HG03196 (cell line): ENCODE measurements around the gene CHPF2.
A peak's percentile ranks its signal among the peaks of the same experiment; 100 is the strongest.

Experiments
- ATAC-seq: cut with Tn5 transposase; IDR thresholded peaks from one replicate; pipeline ENCODE4 v1.9.1; 2021; ENCODE audit not compliant: unreplicated experiment

The CHPF2 gene

DNA sequence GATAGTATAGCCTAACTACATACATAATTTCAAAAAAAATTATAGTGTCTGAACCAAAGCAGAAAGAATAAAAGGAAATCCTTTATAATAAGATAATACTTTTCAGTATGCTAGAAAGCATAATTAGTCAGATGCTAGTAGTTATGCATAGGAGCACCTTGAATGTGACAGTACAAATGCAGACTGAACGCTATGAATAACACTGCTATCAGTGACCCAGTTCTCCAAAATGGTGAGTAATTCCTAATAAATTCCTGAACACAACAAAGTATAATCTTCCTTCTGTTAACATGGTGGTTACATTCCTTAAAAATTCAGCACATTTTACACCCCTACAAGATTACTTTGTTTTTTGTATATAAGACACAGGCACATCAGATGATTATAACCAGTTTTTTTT lies 1.2 kb upstream of the CHPF2 start:
- ATAC-seq, result no peak

GRCh38 chr7:151232917-151233701 lies 826 bp downstream of the CHPF2 start:
- peak; percentile 38 for ATAC-seq

DNA sequence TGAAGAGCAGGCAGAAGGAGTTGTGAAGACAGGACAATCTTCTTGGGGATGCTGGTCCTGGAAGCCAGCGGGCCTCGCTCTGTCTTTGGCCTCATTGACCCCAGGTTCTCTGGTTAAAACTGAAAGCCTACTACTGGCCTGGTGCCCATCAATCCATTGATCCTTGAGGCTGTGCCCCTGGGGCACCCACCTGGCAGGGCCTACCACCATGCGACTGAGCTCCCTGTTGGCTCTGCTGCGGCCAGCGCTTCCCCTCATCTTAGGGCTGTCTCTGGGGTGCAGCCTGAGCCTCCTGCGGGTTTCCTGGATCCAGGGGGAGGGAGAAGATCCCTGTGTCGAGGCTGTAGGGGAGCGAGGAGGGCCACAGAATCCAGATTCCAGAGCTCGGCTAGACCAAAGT lies 1.5 kb downstream of the CHPF2 start:
- no peak for ATAC-seq

GRCh38 chr7:151235091-151235787 lies 3.0 kb downstream of the CHPF2 start:
- no peak for ATAC-seq

GRCh38 chr7:151236406-151236805 lies 4.1 kb downstream of the CHPF2 start:
- no peak for ATAC-seq

- ATAC-seq, result no peak
Observed at GRCh38 chr7:151237244-151238189, 5.2 kb downstream of the CHPF2 start.

GRCh38 chr7:151238190-151238810 lies 6.0 kb downstream of the CHPF2 start:
- ATAC-seq, result no peak

DNA sequence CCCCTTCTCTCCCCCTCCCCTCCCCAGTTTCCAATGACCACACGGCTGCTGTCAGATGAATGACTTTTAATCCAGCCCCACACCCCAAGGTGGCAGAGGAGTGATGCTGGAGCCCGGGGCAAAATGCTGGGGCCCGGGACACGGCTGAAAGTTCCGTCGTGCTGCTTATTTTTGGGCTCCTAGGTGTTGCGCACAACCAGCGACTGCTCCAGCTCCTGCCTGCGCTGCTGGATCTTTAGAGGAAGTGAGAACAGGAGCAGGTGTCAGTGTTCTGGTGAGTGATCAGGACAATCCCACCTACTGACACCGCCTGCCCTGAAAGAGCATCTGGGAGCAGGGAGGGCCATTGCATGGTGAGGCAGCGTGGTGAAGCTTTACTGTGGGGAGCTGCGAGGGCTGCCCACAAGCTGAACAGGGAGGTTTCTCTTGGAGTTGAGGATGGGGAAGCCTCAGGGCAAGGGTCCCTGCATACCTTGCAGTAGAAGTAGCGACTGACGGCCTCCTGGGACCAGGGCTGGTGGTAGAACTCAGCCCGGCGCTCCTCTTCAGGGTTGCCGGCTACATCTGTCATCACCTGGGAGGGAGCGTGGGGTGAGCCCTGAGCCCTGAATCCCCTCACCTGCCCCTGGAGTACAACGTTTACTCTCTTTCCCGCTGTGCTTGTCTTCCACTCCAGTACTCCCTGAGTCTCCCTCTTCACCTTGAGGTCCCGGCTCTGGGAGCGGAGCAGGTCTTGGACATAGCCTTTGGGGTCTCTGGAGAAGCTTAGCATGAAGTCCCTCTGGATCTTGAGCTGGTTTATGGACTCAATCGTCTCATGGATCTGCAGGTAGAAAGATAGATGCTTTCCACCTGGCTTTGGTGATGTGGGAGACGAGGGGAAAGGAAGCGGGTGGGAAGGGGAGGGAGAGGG lies 6.9 kb downstream of the CHPF2 start:
- no peak for ATAC-seq

DNA sequence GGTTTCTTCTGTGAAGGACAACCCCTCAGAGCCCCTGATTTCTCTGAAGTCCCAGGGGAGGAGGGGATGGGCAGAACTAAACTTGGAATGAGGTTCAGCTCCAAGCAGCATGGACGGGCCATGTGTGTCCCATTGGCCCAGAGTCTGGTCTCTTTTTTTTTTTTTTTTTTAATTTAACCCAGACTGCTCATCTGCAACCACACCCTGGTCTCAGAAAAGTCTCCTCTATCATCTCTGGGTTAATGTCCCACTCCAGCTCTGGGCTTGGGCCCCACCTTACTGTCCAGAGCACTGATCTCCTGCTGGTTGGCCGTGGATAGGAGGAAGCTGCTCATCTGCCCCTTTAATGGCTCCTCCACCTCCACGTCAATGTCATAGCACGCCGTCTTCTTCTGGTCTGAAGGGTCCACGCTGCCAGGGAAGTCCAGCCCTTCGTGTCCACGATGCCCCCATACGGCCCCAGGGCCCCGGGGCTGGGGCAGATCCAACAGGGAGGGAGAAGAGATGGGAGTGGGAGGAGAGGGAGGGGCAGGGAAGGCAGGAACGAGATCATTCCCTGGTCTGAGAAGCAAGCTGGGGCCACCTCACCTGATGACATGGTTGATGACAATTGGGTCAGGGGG lies 7.7 kb downstream of the CHPF2 start:
- no peak for ATAC-seq

- ATAC-seq, result no peak
Observed at GRCh38 chr7:151240536-151240935, 8.3 kb downstream of the CHPF2 start.

DNA sequence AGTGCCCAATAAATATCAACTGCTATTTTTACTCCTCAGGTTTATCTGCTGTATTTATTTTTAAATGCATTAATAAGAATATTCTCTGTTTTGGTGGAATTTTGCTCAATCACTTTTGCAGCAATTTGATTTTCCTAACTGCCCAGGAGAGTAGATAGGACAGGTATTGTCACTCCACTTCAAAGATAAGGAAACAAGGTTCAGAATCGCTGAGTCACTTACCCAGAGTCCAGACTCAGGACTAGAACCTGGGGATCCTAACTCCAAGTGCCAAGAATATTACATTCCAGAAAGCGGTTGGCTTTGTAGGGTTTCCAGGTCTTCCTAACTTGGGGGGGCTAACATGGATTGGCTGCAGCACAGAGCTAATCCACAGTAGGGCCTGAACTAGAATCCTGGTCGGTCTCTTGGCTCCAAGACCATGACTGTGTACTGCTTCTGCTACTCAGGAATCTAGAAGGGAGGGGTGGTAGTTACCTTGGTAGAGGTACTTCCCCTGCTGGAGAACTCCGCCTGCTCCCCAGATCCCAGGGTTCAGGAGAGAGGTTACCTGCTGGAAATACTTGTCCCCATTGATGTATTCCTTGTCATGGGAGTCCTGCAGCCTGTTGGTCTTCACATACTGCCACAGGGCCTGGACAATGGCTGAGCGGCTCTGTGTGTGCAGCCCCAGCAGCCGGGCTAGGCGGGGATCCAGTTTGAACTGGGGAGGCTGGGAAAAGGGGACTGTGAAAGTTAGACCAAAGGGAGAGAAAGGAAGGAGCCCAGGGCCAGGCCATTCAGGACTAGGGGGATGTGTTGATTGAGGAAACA lies 8.9 kb downstream of the CHPF2 start:
- ATAC-seq, result no peak

DNA sequence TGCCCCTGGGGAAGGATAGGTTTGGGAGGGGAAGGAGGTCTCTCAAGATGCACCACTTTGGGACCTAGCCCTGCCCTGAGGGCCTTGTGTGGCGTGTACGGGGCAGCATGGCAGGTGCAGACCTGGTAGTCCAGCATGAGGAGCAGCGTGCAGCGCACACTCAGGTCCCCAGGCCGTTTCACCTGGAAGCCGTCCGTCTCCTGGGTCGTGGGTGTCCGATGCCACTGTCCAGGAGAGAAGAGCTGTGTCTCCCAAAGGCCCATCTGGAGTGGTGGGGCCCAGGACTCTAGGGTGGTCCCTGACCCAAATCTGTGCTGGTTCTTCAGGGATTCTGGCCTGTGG lies 9.4 kb downstream of the CHPF2 start:
- no peak for ATAC-seq

DNA sequence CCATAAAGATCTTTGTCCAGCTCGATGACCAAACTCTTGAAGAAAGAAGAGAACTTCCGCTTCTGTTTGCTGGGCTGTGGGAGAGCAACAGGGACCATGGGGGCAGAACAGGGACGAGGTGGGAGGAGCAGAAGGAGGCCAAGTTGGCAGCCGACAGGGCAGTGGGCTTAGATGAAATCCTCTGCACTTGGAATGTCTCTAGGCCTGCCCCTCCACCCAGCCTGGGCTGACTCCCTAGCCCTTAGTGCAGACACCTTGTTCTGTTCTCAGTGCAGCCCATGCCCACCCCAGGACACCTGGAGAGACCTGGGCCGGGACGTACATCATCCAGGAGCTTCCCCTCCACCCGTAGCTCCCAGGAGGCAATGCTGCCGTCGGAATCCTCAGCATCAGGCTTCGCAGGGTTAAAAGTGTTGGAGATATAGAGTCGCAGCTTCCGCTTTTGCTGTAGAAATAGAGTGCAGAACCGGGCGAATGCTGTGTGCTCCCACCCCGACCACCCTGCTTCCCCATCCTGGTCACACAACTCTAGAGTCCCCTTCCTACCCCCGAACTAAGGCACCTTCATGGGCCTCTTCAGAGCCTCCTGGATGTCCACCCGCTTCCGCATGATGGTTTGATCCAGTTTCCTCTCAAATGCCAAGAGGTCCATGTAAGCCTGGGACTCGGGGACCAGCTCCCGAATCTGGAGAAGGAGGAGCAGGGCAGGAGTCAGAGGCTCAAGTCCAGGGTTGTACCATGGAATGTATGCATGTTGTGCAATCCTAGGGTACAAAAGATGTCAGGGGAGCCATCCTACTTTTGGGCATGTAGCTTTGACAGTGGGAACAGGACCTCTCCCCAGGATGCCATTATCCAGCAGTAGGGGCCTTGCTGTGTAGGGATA lies 10.1 kb downstream of the CHPF2 start:
- ATAC-seq, result no peak

DNA sequence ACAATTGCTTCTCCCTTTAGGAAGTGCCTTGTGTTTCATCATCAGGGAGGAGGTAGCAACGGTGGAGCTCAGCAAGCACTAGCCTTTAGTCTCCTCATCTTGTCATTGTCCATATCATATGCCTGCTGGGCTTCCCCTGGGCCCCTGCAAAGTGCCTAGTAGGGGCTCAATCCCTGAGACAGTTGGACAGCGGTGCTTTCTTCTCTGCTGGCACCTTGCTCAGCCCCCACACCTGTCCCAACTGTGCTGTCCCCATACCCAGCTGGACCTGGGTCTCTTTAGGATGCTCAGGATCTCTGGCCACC lies 10.7 kb downstream of the CHPF2 start:
- no peak for ATAC-seq

DNA sequence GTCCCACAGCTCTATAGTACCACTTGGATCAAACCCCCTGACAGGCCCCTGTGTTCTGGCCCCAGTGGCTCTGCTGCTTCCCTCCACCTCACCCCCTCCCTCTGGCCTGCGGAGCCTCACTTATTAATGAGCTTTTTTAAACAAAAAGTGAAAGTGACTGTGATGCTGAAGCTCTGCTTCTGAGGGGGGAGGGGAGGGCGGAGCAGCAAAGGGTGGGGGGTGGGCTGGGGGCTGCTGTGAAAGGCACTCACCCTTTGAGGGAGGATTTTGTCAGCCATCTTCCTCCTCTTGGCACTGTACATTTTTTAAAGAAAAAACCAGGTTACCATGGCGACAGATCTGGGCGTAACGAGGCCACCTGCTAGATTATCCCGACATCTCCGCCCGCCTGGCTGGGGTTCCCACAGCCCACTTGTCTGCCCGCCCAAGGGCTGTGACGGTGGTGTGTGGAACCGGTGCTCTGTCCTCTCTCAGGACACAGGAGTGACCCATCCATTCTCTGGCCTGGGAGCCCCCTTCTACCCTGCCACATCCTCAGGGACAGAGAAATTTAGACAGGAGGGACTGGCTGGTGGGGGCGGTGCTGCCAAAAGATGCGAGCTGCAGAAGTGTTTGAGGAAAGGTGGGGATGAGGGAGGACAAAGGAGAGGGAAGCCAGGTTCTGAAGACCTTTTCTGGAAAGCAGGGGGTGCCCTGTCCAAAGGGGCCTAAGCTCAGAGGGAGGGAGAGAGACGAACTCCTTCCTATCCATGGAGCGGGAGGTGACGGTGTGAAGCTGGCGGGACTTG lies 11.3 kb downstream of the CHPF2 start:
- no peak for ATAC-seq

DNA sequence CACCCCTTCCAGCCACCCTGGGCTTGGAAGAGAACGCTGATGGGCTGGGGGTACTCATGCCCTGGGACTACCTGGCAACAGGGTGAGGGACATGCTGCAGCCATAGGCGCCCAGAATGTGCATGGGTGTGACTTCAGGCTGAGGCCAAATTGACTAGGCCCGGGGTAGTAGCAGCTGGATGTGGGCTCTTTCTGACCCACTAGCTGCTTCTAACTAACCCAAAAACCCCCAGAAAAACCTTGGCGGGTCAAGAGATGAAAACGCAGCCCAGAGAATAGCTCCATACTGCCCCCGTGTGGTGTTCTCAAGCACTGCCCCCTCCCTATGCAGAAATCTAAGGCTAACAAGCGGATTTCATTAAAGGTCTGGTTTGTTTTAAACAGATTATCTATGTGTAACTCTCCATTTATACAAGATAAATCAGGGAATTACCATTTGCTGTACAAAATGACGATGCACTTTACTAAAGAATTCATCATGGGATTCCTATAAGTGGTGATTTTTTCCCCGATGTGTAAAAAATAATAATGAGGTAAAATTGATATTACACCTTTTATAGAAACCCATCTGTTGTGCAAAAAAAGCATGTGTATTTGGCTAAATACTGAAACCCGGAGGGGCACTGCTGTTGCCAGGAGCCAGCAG lies 12.0 kb downstream of the CHPF2 start:
- ATAC-seq, result no peak

DNA sequence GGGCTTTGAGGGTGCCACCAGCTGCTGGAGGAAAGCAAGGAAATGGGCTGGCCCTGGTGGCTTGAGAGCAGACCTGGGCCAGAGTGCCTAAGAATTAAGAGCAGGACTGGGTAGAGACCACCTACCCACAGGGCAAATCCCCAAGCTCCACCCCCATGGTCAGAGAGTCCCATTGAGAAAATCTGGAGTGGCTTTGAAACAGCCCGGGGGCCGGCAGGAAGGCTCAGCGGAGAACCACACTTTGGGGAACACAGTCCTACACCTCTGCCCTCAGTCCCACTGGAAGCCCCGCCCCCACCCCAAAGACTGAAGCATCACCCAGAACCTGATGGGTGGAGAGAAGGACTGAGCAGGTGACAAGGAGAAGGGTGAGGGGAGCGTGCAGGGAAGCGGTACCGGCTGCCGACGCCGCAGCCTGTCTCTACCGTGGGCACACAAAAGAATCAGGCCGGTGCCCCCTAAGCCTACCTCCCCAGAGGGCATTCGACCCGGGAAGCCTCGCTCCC lies 12.6 kb downstream of the CHPF2 start:
- ATAC-seq, result no peak
